HG03066 (cell line): ENCODE results near the gene KIF26A.
"Not testable (repeated sequence)": the region's sequence is repeated elsewhere in the genome, so short reads cannot be mapped to it uniquely, and the experiment has no call there.

ENCODE experiments used
- ATAC-seq: cut with Tn5 transposase; IDR thresholded peaks from one replicate; pipeline ENCODE4 v1.9.1; 2021; ENCODE audit warnings: low read depth; ENCODE audit not compliant: unreplicated experiment

Gene KIF26A

DNA sequence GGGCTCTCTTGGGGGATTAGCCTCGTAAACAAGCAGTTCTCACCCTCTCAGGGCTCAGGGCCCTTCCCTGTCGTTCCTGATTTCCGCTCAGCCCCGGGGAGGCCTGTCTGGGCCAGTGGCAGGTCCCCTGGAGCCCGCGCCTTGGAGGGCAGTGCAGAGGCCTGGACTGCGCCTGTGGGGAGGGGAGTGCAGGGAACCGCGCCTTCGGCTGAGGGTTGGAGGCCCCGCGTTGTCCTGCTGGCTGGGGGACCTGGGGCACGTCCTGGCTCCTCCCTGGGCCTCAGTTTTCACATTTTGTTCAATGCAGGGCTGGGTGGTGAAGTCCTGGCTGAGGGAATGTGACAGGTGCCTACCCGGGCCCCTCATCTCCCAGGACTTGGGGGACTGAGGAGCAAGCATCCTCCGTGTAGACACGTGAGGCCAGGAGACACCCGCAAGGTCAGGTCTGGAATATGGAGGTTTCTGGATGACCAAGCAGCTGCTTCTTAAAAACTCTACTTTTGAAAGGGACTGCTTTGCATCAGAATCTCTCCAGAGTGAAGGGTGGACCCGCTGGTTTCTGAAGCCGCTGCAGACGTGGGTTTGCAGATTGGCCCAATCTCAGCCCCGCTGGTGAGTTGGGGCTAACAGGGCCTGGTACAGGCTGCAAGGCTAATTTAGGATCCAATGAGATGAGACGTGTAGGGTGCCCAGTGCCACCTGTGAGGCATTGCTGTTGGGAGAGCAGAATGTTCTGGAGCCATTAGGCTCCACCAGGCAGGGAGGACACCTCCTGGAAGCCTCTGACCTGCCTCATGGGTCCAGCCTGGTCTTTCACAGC lies 80.2 kb downstream of the KIF26A start:
- no peak for ATAC-seq

DNA sequence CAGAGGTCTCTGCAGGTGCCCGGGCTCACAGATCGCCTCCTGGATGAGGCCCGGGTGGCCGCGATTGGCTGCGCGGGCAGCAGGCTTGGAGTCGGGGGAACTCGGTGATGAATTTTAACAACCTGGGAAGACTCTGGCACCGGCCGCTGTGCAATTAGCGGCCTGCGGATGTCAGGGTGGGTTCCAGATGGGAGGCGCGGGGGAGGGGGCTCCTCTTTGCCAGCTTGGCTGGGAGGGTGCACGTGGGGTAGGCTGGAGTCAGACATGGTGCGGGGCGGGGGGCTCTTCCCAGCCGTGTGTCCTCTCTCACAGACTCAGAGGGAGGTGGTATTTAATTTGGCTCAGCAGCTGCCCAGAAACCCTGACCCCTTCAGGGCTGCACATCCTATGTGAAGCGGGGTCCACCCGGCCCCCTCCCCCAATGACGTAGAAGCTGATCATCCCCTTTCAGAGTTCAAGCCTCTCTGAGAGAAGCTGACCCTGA lies 81.4 kb downstream of the KIF26A start:
- no peak for ATAC-seq

DNA sequence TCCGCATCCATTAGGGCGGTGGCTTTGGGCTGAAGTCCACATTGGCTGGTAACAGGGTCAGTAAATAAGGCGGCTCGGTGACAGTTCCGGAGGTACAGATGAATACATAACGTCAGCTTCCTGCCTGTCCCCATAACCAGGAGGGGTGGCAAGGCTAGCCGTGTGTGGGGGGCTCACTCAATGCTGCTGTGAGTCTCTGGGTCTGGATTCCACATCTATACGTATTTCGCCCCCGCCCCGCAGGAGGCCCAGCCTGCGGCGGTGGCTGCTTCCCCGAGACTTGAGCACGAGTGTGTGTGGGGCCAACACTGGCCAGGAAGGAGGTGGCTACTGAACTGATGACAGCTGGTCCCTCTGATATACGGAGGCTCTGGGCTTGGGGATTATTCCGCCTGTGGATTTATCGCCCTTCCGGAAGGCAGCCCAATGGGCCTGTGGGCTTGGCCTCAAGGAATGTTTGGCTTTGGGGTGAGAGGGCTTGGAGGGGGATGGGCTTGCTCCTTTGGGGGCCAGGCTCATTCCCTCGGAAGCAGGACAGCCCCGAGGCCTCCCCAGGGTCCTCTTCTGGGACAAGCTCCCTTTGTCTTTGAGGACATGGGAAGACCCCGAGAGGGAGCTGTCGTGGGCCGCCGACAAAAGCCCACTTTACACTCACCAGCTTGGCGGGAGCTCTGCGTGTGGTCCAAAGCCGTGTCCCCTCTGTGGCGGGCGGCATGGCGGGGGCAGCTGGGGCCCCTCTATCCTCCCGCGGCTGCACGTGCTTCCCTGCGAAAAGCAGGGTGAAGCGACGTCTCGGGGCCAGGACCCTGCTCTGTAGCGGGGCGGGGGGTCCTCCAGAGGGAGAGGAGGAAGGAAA lies 82.1 kb downstream of the KIF26A start:
- no peak for ATAC-seq

DNA sequence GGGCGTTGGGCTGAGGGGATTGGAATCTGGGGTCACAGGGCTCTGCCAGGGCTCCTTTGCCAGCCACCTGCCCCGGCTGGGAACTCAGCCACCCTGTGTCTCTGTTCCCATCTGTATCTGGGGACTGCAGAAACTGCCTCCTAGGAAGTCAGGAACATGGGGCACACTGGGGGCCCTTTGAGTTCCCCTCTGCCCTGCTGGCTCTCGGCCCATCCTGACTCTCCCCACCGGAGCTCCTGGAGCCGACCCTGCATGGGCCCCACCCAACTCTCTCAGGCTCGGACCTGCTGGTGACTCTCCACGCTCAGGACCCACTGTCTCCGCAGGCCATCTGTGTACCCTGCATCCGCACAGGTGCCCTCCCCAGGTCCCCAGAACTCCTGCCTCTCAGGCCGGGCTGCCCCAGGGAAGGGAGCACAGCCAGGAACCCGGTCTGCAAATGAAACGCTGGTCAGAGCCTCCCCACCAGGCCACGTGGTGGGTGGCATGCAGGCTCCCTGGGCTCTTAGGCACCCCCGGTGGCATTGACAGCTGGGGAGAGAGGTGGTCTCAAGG lies 82.8 kb downstream of the KIF26A start:
- no peak for ATAC-seq

DNA sequence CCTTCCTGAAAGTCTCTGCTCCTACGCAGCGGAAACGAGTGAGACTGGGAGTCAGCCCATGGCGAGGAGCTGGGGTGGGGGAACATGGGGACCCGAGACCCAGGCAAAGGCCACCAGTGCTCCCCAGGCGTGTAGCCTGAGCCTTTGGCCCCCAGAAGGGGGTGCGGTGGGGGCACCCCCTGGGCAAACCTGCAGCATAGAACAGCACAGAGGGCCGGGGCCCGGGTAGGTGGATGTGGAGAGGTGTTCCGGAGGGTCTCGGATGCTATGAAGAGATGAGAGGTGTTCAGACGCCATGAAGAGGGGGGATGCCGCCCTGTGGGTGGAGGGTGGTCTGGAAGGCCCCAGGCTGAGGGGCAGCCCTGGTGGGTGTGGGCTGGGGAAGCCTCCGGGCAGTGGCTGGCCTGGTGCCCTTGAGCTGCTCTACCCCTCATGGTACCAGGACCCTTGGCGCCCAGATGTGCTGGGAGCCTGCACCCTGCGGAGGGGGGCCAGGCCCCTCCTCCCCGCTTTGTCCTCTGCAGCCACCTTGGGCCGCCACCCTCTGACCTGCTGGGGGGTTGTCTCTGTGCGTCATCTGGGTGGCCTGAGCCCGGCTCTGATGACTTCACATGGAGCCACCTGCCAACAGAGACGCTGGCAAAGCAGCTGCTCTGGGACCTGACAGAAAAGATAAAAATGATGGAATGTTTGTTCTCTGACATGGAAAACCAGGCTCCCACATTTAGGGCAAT lies 83.4 kb downstream of the KIF26A start:
- ATAC-seq, result no peak

DNA sequence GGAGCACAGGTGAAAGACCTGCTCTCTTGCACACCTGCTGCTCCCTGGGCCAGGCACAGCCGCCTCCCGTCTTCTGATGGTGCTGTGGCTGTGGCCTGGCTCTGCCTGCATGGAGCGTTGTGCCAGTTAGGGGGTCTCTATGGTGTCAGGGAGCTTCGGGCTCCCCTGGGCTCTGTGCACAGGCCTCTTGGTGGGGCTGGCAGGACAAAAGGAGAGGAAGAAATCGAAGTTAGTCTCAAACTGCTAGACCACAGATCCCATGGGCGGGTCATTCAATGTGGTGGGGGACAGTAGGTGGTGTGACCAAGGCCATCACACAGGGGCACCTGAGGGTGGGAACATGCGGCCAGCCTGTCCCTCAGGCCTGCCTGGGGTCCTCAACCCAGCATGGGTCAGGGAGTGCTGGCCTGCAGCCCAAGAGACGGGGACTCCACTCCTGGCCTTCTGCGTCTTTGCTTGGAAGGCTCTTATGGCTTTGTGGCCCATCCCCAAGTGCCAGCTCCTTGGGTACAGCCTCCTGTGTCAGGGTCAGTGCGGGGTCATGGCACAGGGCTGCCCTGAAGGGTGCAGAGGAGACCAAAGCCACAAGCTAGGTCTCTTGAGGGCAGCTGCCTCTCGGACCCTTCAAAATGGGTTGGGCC lies 84.1 kb downstream of the KIF26A start:
- no peak for ATAC-seq

DNA sequence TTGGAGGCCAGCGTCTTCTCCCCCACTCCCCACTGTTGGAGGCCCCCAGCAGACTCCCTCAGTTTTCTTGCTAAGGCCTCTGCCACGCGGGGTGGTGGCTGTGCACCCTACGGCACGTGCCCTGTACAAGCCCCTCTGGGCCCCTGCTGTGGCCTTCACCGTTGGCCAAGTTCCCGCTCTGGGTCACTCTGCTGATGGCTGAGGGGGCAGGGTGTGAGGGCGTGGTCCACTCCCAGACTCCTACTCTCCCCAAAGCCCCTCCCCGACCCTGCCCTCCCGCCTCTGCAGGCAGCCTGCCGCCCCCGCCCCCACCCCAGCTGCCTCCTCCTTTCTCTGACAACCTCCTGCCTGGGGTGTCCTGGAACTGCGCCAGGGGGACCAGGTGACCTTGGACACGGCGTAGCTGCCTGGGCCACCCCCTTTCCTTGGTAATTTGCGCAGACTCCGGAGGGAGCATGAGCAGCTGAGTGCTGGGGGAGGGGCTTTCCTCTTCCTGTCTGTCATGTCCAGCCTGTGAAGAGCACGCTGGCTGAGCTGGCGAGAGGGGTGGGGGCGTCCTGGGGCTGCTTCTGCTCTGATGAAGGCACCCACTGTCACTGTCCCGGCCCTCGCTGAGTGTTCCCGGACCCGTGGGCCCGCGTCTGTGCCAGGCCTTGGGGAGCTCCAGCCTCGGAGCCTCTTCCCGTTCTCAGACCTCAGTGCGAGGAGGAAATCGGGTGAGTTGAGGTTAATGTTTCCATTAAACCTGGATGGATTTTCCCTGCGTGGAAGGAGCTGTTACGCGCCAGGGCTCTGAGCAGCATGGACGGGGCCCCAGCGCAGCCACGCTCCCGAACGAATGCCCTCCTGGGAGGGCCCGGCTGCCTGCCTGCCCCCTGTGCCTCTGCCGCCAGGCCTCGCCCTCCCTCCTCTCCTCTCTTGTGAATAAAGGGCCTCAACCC lies 85.0 kb downstream of the KIF26A start:
- no peak for ATAC-seq

GRCh38 chr14:104224131-104224505 lies 85.7 kb downstream of the KIF26A start:
- no peak for ATAC-seq

- no peak for ATAC-seq
Observed at GRCh38 chr14:104224506-104225277, 86.3 kb downstream of the KIF26A start.

DNA sequence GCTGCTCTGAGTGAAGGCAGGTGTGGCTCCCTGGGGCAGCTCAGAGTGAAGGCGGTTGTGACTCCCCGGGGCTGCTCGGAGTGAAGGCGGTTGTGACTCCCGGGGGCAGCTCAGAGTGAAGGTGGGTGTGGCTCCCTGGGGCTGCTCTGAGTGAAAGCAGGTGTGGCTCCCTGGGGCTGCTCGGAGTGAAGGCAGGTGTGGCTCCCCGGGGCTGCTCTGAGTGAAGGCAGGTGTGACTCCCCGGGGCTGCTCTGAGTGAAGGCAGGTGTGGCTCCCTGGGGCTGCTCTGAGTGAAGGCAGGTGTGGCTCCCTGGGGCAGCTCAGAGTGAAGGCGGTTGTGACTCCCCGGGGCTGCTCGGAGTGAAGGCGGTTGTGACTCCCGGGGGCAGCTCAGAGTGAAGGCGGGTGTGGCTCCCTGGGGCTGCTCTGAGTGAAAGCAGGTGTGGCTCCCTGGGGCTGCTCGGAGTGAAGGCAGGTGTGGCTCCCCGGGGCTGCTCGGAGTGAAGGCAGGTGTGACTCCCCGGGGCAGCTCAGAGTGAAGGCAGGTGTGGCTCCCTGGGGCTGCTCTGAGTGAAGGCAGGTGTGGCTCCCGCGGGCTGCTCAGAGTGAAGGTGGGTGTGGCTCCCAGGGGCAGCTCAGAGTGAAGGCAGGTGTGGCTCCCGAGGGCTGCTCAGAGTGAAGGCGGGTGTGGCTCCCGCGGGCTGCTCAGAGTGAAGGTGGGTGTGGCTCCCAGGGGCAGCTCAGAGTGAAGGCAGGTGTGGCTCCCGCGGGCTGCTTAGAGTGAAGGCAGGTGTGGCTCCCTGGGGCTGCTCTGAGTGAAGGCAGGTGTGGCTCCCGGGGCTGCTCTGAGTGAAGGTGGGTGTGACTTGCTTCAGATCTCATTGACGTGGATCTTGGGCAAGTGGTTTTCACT lies 87.1 kb downstream of the KIF26A start:
- ATAC-seq, result not testable (repeated sequence)

DNA sequence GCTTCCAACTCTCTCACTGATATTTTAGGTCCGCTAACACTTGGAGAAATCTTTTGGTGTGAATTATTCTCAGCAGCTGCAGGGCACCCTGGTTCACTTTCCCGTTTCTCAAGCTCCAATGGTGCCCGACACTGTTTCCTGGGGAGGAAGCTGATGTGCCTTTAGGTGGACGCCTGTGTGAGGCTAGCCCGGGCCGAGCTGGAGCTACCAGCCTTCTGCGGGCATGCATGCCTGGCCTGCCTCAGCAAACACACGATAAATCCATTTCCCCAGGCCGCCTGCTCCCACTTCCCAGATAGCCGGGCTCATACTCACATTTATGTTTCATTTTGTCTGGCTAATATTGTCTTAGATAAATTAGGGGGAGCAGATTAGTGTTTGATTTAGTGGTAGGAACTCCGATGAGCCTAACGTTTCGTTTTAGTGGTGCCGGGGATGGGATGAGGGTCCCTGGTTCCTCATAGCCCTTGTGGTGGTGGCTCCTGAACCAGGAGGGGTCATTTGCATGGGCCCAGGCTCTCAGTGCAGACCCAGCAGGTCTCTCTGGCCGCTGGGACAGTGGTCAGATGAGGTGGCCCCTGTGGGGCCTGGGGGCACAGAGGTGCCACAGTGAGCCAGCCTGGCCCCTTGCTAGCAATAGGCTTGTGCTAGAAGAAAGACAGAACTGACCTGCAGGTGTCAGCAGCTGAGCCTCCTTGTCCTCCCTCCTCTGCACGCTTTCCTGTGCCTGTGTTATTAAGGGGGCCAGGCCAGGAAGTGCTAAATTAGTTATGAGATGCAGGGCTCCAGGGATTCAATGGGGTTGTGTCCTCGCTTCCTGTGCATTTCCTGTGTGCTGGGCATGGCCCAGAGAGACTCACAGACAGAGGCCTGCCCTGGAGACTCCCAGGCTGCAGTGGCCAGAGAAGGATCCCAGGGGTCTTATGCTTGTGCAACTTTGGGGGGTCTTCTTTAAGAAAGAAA lies 88.3 kb downstream of the KIF26A start:
- no peak for ATAC-seq

DNA sequence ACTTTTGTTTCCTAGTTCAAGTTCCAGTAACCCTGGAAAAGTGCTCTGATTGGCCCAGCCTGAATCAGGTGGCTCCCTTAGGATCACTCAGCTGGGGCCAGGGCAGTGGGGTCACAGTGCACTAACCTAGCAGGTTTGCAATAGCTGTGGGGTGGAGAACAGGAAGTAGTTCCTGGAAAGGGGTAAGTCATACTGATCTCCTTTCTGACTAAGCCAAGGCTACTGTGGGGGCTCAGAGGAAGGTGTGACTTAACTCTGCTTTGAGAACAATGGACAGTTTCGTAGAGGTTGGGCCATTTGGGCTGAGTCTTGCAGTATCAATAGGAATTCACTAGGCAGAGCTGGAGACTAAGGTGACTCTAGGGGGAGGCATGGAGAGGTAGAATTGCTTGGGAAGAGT lies 89.4 kb downstream of the KIF26A start:
- no peak for ATAC-seq

GRCh38 chr14:104228221-104228620 lies 89.8 kb downstream of the KIF26A start:
- ATAC-seq, result no peak

DNA sequence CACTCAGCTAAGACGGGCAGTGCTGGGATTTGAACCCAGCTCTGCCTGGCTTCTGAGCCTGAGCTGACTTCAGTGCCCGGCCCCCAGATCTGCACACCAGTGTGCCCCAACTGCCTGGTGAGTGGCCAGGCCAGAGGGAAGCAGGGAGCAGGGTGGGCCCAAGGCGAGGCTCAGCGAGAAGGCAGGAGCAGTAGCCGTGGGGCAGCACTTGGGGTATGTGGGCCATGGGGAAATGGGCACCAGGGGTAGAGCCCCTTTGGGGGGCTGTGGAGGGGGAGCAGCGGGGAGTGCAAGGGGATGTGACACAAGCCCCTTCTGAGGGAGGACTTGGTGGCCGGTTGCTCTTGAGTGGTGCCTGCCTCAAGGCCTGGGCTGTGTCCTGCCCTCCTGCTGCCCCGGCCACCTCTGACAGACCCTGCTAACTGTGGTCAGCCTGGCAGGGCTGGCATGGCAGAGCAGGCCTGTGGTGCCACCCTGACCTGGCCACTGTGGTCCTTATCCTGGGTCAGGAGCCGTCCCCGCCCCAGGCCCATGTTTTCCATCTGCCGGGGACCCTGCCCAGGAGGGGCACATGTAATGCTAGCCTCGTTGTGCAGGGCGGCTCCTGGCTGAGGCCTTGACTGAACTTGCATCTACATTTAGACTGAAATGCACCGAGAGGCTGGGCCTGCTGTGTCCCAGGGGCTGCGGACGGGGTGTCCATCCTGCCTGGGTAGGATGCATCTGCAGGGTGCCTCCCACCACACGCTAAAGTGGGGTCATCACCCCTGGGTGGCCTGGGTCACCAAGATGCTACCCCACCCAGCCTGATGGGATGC lies 90.5 kb downstream of the KIF26A start:
- no peak for ATAC-seq

DNA sequence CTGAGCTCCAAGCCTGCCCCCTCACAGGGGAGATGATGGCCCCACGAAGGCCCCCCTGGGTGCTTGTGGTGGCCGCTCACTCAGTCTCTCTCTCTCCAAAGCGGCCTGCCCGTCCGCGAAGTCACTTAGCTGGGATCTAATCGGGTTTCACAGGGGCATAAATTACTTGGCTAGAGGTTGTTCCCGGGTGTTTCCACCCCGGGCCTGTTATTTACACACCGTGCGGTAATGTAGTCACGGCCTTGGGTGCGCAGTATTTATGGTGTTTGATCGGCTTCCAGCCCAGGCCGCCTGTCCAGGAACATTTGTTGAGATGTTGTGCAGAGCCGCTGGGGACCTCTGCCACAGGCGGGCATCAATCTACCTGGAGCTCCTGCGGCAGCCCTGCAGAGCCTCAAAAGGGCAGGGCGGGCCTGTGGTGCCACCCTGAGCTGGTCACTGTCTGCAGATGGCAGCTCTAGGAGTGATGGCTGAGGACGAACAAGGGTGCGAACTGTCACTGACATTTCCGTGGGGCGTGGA lies 91.2 kb downstream of the KIF26A start:
- no peak for ATAC-seq
